IMR-90 (cell line): ENCODE results near the gene SEC14L6. TPM values are rescaled to one million over a fixed set of nuclear protein-coding genes. Genes with fewer than 3 reads are reported as not detected.

Experiments
- ATAC-seq: fragments of 200-7000 bp; cut with Tn5 transposase; 2 replicates; pipeline ENCODE4 v1.9.1; 2020; ENCODE audit warnings: low read depth, mild to moderate bottlenecking, moderate library complexity
- BruUV-seq: library from RNA; stranded (reverse); fragments of 400-500 nt; replicated peaks from 2 replicates; lab custom pipeline; 2021; lab: Mats Ljungman, UMichigan
- CTCF ChIA-PET: fragments of 300-600 bp; formaldehyde crosslinking; extraction: SDS; loops from one replicate; lab custom pipeline; 2021; ENCODE audit warnings: antibody characterized with exemption; lab: Yijun Ruan, JAX
- POLR2A ChIA-PET: fragments of 300-600 bp; sonication (Branson Sonifier 250); formaldehyde crosslinking; loops from one replicate; lab custom pipeline; 2022; ENCODE audit warnings: antibody characterized with exemption; ENCODE audit not compliant: unreplicated experiment; lab: Charles Lee
- DNase-seq: peaks from one replicate; pipeline ENCODE4 v3.0.0; 2013
- H2AFZ ChIP-seq: replicated peaks from 2 replicates; pipeline ENCODE3; 2013; ENCODE audit warnings: low read length, mild to moderate bottlenecking; ENCODE audit not compliant: poor library complexity
- H2AK5ac ChIP-seq: 2 replicates; pipeline ENCODE4 v1.6.1; 2013; ENCODE audit warnings: low read depth, low read length, inconsistent platforms
- H2AK9ac ChIP-seq: replicated peaks from 2 replicates; pipeline ENCODE3; 2013; ENCODE audit warnings: mild to moderate bottlenecking, low read depth, low read length, moderate library complexity; ENCODE audit not compliant: poor library complexity
- H2BK120ac ChIP-seq: 2 replicates; pipeline ENCODE4 v1.6.1; 2013; ENCODE audit warnings: low read depth, low read length, inconsistent platforms
- H2BK15ac ChIP-seq: 3 replicates; pipeline ENCODE4 v1.6.1; 2013; ENCODE audit warnings: low read depth, low read length, inconsistent platforms
- H2BK20ac ChIP-seq: 2 replicates; pipeline ENCODE4 v1.6.1; 2013; ENCODE audit warnings: low read depth, mild to moderate bottlenecking, inconsistent platforms, low read length, moderate library complexity
- H2BK5ac ChIP-seq: 2 replicates; pipeline ENCODE4 v1.6.1; 2013; ENCODE audit warnings: mild to moderate bottlenecking, low read depth, low read length, inconsistent platforms; ENCODE audit not compliant: poor library complexity, severe bottlenecking
- H3K14ac ChIP-seq: replicated peaks from 2 replicates; pipeline ENCODE4 v1.6.1; 2013; ENCODE audit warnings: low read depth, low read length, inconsistent platforms
- H3K18ac ChIP-seq: 2 replicates; pipeline ENCODE4 v1.6.1; 2013; ENCODE audit warnings: low read depth, low read length, control low read depth
- H3K23ac ChIP-seq: 2 replicates; pipeline ENCODE4 v1.6.1; 2013; ENCODE audit warnings: low read depth, low read length, inconsistent platforms
- H3K27ac ChIP-seq: 2 replicates; pipeline ENCODE4 v1.5.1; 2013; ENCODE audit warnings: mild to moderate bottlenecking, control low read depth, low read length; ENCODE audit not compliant: insufficient read depth
- H3K27me3 ChIP-seq: 2 replicates; pipeline ENCODE4 v1.6.1; 2013; ENCODE audit warnings: low read length; ENCODE audit not compliant: control insufficient read depth, insufficient read depth
- H3K36me3 ChIP-seq: 2 replicates; pipeline ENCODE4 v1.6.1; 2013; ENCODE audit warnings: low read length, mixed read lengths; ENCODE audit not compliant: control insufficient read depth, insufficient read depth
- H3K4ac ChIP-seq: 2 replicates; pipeline ENCODE4 v1.6.1; 2013; ENCODE audit warnings: low read depth, low read length, inconsistent platforms
- H3K4me1 ChIP-seq: 2 replicates; pipeline ENCODE4 v1.6.1; 2013; ENCODE audit warnings: low read length, mixed read lengths; ENCODE audit not compliant: control insufficient read depth, insufficient read depth
- H3K4me2 ChIP-seq: 2 replicates; pipeline ENCODE4 v1.6.1; 2013; ENCODE audit warnings: low read depth, mild to moderate bottlenecking, control low read depth, low read length, moderate library complexity
- H3K4me3 ChIP-seq: 2 replicates; pipeline ENCODE4 v1.5.1; 2013; ENCODE audit warnings: low read depth, mild to moderate bottlenecking, control low read depth, low read length, moderate library complexity; ENCODE audit not compliant: insufficient read depth
- H3K56ac ChIP-seq: 2 replicates; pipeline ENCODE4 v1.6.1; 2013; ENCODE audit warnings: low read length, inconsistent platforms; ENCODE audit not compliant: insufficient read depth; ENCODE audit errors: extremely low read depth
- H3K79me1 ChIP-seq, 2 experiments: 2 replicates each; pipeline ENCODE4 v1.6.1; 2013; ENCODE audit warnings: low read length in 2 of 2, inconsistent platforms in 1 of 2, low read depth in 1 of 2
- H3K9ac ChIP-seq: 2 replicates; pipeline ENCODE4 v1.6.1; 2013; ENCODE audit warnings: low read depth, low read length, control low read depth
- H3K9me1 ChIP-seq: 2 replicates; pipeline ENCODE4 v1.6.1; 2013; ENCODE audit warnings: low read length, inconsistent platforms; ENCODE audit not compliant: insufficient read depth
- H3K9me3 ChIP-seq: 2 replicates; pipeline ENCODE4 v1.6.1; 2013; ENCODE audit warnings: low read length; ENCODE audit not compliant: control insufficient read depth, insufficient read depth
- H4K20me1 ChIP-seq: 2 replicates; pipeline ENCODE4 v1.6.1; 2013; ENCODE audit warnings: low read length, inconsistent platforms; ENCODE audit not compliant: insufficient read depth
- H4K5ac ChIP-seq: 2 replicates; pipeline ENCODE4 v1.6.1; 2013; ENCODE audit warnings: mild to moderate bottlenecking, low read depth, low read length, control low read depth
- H4K8ac ChIP-seq, 2 experiments: 2 replicates each; pipeline ENCODE4 v1.6.1; 2013; ENCODE audit warnings: low read depth in 2 of 2, low read length in 2 of 2, control low read depth in 1 of 2, inconsistent platforms in 1 of 2
- H4K91ac ChIP-seq: 2 replicates; pipeline ENCODE4 v1.6.1; 2013; ENCODE audit warnings: low read depth, low read length, inconsistent platforms; ENCODE audit not compliant: insufficient read depth
- BHLHE40 ChIP-seq: fragments of 150-350 bp; IDR thresholded peaks from 2 replicates; pipeline ENCODE4 v1.6.1; 2016; ENCODE audit warnings: mild to moderate bottlenecking, low read depth, low read length
- CEBPB ChIP-seq: IDR thresholded peaks from 2 replicates; pipeline ENCODE4 v1.6.1; 2012; ENCODE audit warnings: low read depth, low read length, improper control_type of control experiment
- CHD1 ChIP-seq: IDR thresholded peaks from 2 replicates; pipeline ENCODE4 v1.6.1; 2012; ENCODE audit warnings: low read depth, low read length, improper control_type of control experiment
- FOS ChIP-seq: fragments of 150-350 bp; IDR thresholded peaks from 2 replicates; pipeline ENCODE4 v1.6.1; 2016; ENCODE audit warnings: low read depth, low read length
- MAFK ChIP-seq: IDR thresholded peaks from 2 replicates; pipeline ENCODE4 v1.6.1; 2012; ENCODE audit warnings: low read depth, low read length, improper control_type of control experiment
- MAZ ChIP-seq: IDR thresholded peaks from 2 replicates; pipeline ENCODE4 v1.6.1; 2012; ENCODE audit warnings: low read depth, mild to moderate bottlenecking, low read length, improper control_type of control experiment, moderate library complexity, borderline replicate concordance
- MXI1 ChIP-seq: IDR thresholded peaks from 2 replicates; pipeline ENCODE4 v1.6.1; 2012; ENCODE audit warnings: low read depth, mild to moderate bottlenecking, low read length, moderate library complexity, borderline replicate concordance
- NFE2L2 ChIP-seq: fragments of 150-350 bp; IDR thresholded peaks from 2 replicates; pipeline ENCODE4 v1.6.1; 2016; ENCODE audit warnings: low read depth, mild to moderate bottlenecking, low read length
- POLR2A ChIP-seq: IDR thresholded peaks from 2 replicates; pipeline ENCODE4 v1.6.1; 2012; ENCODE audit warnings: mild to moderate bottlenecking, low read depth, low read length
- RAD21 ChIP-seq: IDR thresholded peaks from 2 replicates; pipeline ENCODE4 v1.6.1; 2012; ENCODE audit warnings: low read length, improper control_type of control experiment
- RCOR1 ChIP-seq: IDR thresholded peaks from 2 replicates; pipeline ENCODE4 v1.6.1; 2012; ENCODE audit warnings: mild to moderate bottlenecking, low read length, improper control_type of control experiment; ENCODE audit not compliant: insufficient replicate concordance
- SMC3 ChIP-seq: fragments of 150-350 bp; IDR thresholded peaks from 2 replicates; pipeline ENCODE4 v1.6.1; 2016; ENCODE audit warnings: low read depth, mild to moderate bottlenecking, antibody characterized with exemption, low read length, moderate library complexity
- WGBS, 2 experiments: methylation state at CpG; one replicate each; pipeline versions ENCODE4 v1.1.5 to v1.1.7; 2013; ENCODE audit warnings: missing lambda C conversion rate in 2 of 2; ENCODE audit not compliant: insufficient read length in 1 of 2; ENCODE audit errors: extremely low coverage in 2 of 2; 5-methylcytosine and 5-hydroxymethylcytosine counted together
- dilution Hi-C: fragments of 300-500 bp; cut with HindIII; formaldehyde crosslinking; loops from one replicate; pipeline ENCODE4 v1.14.3; 2018; ENCODE audit warnings: low sequenced_read_pairs; ENCODE audit not compliant: unreplicated experiment
- in situ Hi-C: fragments of 300-500 bp; cut with MboI; formaldehyde crosslinking; loops from 3 replicates; pipeline ENCODE4 v1.14.3; 2019; ENCODE audit warnings: low sequenced_read_pairs, inconsistent platforms, mixed read lengths
- intact Hi-C: fragments of 100-400 bp; cut with micrococcal nuclease; formaldehyde crosslinking; loops from 2 replicates; pipeline ENCODE4 v1.10.0; 2022
- polyA plus RNA-seq, 3 experiments: library from polyadenylated mRNA; depleted of rRNA; stranded (reverse); fragments of >200 nt; gene quantifications; 2 replicates each; pipeline ENCODE4 v1.2.3, GENCODE V29; 2012; ENCODE audit warnings: low replicate concordance in 1 of 3
- total RNA-seq: library from RNA; depleted of rRNA; stranded (reverse); fragments of >200 nt; gene quantifications from 2 replicates; pipeline ENCODE4 v1.2.3, GENCODE V29; 2012
- TF ChIP-seq, protein P1 (sequence below): conservative IDR thresholded peaks from 2 replicates; pipeline ENCODE4 v1.5.1; 2012; ENCODE audit warnings: mild to moderate bottlenecking, low read depth, low read length, improper control_type of control experiment
- TF ChIP-seq, protein P2 (sequence below): fragments of 150-350 bp; IDR thresholded peaks from 2 replicates; pipeline ENCODE4 v1.6.1; 2016; ENCODE audit warnings: low read depth, mild to moderate bottlenecking, low read length, moderate library complexity, borderline replicate concordance
- TF ChIP-seq, protein P3 (sequence below): fragments of 150-350 bp; IDR thresholded peaks from 2 replicates; pipeline ENCODE4 v1.6.1; 2017; ENCODE audit warnings: mild to moderate bottlenecking, antibody characterized with exemption, low read length, low read depth

The SEC14L6 gene
- total and polyA plus RNA-seq, 2 of the 4 experiments (the other 2 are of a cell fraction) = 0.09 TPM; not detected in 1

DNA sequence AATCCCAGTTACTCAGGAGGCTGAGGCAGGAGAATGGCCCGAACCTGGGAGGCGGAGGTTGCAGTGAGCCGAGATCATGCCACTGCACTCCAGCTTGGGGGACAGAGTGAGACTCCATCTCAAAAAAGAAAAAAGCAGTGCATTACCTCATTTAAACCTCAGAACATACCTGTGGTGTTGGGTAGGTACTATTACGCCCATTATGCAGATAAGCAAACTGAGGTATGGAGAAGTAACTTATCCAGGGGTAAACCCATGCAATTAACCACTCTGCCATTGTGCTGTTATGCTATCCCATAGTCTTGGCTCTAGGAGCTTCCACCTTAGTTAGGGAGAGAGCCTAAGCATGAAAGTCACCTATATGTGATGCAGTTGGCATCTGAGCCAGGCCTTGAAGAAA is 72.4 kb downstream of the SEC14L6 start:
- Histone ChIP-seq H3K18ac (no peak overlapping the region), H3K4ac (no peak overlapping the region), H3K27ac (no peak overlapping the region), H2BK15ac (no peak overlapping the region), H3K4me1 (no peaks in the 10 kb centered on the region), H2BK5ac (no peak overlapping the region), H2AK5ac (no peak overlapping the region), H4K91ac (no peak overlapping the region), H3K14ac (no peak overlapping the region), H3K9me3 (no peaks in the 10 kb centered on the region), H4K8ac (no peak overlapping the region), H3K4me2 (no peak overlapping the region), H3K79me1 (no peaks in the 10 kb centered on the region), H3K56ac (no peak overlapping the region), H2AFZ (no peak overlapping the region), H2BK20ac (no peak overlapping the region), H3K9me1 (no peaks in the 10 kb centered on the region), H3K23ac (no peak overlapping the region), H2AK9ac (no peak overlapping the region), H4K5ac (no peak overlapping the region), H3K27me3 (peaks cover 69% of the 10 kb centered on the region), H3K4me3 (no peak overlapping the region), H3K9ac (no peak overlapping the region), H3K36me3 (no peaks in the 10 kb centered on the region), H2BK120ac (no peak overlapping the region), H4K20me1 (no peaks in the 10 kb centered on the region)
- dilution Hi-C loops = no loop called here
- BruUV-seq = no TSS peak
- ATAC-seq (no peak), DNase-seq (no peak)
- in situ Hi-C loops = no loop called here
- no CpG with 5 or more reads among the region's 4 CpGs for WGBS, 2 experiments
- ChIA-PET POLR2A (interaction anchor here (0.6 kb wide), 1 partner anchor 50 kb away, joined by 5 read pairs; no protein-coding TSS in a partner anchor), CTCF (interaction anchor here (0.9 kb wide), 1 partner anchor 10 kb away, joined by 3 read pairs; no protein-coding TSS in a partner anchor)
- intact Hi-C loops = no loop called here
- TF ChIP-seq, protein P1, sequence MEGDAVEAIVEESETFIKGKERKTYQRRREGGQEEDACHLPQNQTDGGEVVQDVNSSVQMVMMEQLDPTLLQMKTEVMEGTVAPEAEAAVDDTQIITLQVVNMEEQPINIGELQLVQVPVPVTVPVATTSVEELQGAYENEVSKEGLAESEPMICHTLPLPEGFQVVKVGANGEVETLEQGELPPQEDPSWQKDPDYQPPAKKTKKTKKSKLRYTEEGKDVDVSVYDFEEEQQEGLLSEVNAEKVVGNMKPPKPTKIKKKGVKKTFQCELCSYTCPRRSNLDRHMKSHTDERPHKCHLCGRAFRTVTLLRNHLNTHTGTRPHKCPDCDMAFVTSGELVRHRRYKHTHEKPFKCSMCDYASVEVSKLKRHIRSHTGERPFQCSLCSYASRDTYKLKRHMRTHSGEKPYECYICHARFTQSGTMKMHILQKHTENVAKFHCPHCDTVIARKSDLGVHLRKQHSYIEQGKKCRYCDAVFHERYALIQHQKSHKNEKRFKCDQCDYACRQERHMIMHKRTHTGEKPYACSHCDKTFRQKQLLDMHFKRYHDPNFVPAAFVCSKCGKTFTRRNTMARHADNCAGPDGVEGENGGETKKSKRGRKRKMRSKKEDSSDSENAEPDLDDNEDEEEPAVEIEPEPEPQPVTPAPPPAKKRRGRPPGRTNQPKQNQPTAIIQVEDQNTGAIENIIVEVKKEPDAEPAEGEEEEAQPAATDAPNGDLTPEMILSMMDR = no peak
- TF ChIP-seq MAZ = no peak
- no peak for TF ChIP-seq CHD1
- TF ChIP-seq SMC3 = no peak
- no peak for TF ChIP-seq RAD21
- TF ChIP-seq CEBPB = no peak
- no peak for TF ChIP-seq BHLHE40
- TF ChIP-seq RCOR1 = no peak
- no peak for TF ChIP-seq MAFK
- no peak for TF ChIP-seq MXI1
- TF ChIP-seq, protein P2, sequence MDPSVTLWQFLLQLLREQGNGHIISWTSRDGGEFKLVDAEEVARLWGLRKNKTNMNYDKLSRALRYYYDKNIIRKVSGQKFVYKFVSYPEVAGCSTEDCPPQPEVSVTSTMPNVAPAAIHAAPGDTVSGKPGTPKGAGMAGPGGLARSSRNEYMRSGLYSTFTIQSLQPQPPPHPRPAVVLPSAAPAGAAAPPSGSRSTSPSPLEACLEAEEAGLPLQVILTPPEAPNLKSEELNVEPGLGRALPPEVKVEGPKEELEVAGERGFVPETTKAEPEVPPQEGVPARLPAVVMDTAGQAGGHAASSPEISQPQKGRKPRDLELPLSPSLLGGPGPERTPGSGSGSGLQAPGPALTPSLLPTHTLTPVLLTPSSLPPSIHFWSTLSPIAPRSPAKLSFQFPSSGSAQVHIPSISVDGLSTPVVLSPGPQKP = no peak
- no peak for TF ChIP-seq FOS
- TF ChIP-seq, protein P3, sequence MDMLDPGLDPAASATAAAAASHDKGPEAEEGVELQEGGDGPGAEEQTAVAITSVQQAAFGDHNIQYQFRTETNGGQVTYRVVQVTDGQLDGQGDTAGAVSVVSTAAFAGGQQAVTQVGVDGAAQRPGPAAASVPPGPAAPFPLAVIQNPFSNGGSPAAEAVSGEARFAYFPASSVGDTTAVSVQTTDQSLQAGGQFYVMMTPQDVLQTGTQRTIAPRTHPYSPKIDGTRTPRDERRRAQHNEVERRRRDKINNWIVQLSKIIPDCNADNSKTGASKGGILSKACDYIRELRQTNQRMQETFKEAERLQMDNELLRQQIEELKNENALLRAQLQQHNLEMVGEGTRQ = no peak
- no peak for TF ChIP-seq POLR2A
- no peak for TF ChIP-seq NFE2L2
